IPS-NIHi11 (cell line): ENCODE data around the gene GTF2A2.

Source experiments
- DNase-seq: peaks from one replicate; pipeline ENCODE4 v3.0.0; 2012; ENCODE audit warnings: mixed read lengths, low spot score

The GTF2A2 gene

DNA sequence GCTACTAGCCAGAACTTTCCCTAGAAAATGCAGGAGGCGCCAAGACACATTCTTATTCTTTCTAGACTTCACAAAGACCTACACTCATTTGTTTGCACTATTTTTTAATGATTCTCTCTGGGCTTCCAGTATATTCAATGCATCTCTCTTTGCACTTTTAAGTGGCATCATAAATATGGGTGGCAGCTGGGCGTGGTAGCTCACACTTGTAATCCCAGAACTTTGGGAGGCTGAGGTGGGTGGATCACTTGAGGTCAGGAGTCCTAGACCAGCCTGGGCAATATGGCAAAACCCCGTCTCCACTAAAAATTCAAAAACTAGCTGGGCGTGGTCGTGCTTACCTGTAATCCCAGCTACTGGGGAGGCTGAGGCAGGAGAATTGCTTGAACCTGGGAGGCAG is 51.3 kb downstream of the GTF2A2 start:
- no peak for DNase-seq

DNA sequence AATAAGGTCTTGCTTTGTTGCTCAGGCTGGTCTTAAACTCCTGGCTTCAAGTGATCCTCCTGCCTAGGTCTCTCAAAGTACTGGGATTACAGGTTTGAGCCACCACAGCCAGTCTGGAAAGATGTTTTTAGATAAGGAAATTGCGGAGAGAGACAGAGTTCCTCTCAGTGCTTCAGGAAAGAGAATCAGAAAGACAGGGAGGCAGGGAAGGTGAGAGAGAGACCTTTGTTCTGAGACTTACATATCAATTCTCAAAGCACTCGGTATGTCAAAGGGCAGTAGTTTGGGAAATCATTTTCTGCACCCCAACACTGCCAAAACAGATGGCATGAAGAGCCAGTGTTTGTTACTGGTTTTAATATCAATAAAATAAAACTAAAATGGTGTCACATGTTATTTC is 58.9 kb downstream of the GTF2A2 start:
- no peak for DNase-seq

DNA sequence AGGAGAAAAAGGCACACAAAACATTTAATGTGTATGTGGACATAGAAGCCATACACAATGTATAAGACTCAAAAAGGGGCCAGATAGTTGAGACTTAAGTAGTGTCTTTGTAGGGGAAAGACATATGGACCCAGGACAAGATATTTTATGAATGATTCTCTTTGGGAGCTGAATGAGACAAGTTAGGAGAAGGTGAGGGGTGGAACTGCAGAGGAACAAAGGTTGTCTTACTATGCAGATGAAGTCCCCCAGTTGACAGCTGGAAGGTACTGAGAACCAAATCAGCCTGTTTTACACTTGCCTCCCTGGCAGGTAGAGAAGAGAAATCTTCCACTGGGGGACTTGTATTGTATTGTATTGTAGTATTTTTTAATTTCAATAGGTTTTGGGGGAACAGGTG is 60.7 kb downstream of the GTF2A2 start:
- no peak for DNase-seq

DNA sequence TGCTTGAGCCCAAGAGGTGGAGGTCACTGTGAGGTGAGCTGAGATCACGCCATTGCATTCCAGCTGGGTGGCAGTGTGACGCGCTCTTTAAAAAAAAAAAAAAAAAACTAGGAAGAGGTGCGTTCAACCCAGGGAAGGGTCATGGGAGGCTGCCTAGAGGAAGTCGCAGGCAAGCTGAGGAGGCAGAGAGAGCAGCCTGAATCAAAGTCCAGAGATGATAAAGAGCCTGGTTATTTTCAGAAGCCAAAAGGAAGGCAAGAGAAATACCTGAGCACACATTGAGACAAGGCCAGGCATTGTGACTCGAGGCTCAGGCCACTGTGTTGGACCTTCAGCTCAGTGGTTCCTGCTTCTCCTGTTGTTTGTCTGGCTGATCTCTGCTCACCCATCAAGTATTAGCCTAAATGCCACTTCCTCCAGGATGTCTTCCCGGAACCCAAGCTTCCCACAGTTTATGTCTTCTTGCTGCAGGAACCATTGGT is 61.8 kb downstream of the GTF2A2 start:
- no peak for DNase-seq

DNA sequence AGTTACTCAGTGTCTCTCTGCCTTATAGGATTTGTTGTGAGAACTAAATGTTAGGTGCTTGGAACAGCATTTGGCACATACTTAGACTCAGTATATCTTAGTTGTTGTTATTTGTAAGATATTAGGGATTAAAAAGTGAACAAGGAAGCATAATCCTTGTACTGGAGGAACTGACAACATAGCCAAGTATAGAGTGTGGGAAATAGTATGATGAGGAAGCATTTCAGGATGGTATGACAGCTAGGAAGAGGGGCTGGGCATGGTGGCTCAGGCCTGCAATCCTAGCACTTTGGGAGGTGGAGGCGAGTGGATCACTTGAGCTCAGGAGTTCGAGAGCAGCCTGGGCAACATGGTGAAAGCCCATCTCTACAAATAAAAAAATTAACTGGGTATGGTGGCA is 62.3 kb downstream of the GTF2A2 start:
- DNase-seq: no peak

DNA sequence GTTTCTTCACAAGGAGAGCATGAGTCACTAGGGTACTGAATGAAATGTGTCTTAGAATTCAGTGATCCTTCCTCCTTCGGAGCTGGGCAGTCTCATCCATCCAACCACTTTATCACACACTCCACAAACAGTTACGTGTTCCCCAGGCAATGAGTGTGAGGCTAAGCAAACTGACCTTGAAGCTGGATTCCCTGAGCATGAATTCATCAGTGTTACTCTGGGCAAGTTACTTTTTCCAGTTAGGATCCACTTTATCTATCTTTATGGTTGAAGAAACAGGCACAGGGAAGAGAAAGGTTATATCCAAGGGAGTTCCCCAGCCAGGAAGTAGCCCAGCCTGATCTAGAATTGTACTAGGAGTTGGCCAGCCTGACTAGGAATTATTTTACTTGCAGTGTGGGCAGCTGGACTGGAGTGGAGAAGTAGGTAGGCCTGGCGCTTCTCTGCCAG is 62.8 kb downstream of the GTF2A2 start:
- no peak for DNase-seq

DNA sequence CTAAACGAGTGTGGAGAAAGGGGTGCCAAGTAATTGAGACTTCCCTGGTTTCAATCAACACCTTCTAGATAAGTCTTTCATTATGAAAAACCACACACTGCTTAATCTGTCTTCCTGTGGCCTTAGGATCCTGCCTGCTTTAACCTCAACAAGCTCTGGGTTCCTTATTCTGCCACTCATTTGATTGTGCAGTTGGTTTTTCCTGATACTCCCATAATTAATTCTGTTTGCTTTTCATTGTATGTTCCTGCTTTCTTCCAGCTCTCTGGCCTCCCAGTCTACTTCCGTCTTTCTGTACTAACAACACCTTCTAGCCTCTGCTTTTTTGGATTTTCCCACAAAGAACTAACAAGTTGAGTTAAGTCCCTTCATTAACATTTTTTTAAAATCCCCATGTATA is 66.0 kb downstream of the GTF2A2 start:
- DNase-seq: no peak

DNA sequence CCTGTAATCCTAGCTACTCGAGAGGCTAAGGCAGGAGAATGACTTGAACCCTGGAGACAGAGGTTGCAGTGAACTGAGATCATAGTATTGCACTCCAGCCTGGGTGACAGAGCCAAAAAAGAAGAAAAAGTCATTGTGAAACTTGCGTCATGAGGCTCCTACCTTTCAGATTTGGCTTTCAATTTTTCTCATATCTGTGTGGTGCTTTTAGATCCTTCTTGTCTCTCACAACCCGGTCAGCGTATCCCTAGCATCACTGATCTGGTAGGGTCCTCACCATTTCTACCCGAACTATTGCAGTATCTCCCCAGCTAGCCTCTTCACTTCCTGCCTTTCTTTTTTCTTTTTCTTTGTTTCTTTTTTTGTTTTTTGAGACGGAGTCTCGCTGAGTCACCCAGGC is 67.3 kb downstream of the GTF2A2 start:
- no peak for DNase-seq
